GM12875 (cell line): ENCODE measurements around the gene MKRN3.

Source experiments
- H3K4me3 ChIP-seq: one replicate; pipeline ENCODE4 v1.5.1; 2011; ENCODE audit warnings: low read depth, low read length, control low read depth
- CTCF ChIP-seq: IDR thresholded peaks from 2 replicates; pipeline ENCODE4 v1.5.1; 2011; ENCODE audit warnings: low read depth, mild to moderate bottlenecking, control low read depth, inconsistent platforms, low read length, moderate library complexity, borderline replicate concordance; ENCODE audit not compliant: insufficient read depth

MKRN3 gene

GRCh38 chr15:23602124-23602523, 36.6 kb downstream of the MKRN3 start:
- TF ChIP-seq CTCF, result no peak
- no peak overlapping the region for H3K4me3 ChIP-seq

GRCh38 chr15:23606226-23606625, 40.8 kb downstream of the MKRN3 start:
- no peak overlapping the region for H3K4me3 ChIP-seq
- TF ChIP-seq CTCF, result no peak

GRCh38 chr15:23616536-23616935, 51.1 kb downstream of the MKRN3 start:
- TF ChIP-seq CTCF, result no peak
- H3K4me3 ChIP-seq, result no peak overlapping the region
